Mucosa of descending colon (tissue), 3 donors: ENCODE data around the gene KIAA1755. TPM values are rescaled to one million over a fixed set of nuclear protein-coding genes. Genes with fewer than 3 reads are reported as not detected.

Experiments used
- ATAC-seq: fragments of 200-7000 bp; cut with Tn5 transposase; one replicate; pipeline ENCODE4 v1.9.1; 2020; ENCODE audit warnings: mild to moderate bottlenecking, moderate library complexity
- DNase-seq, 3 donors: peaks; one replicate each; pipeline ENCODE4 v3.0.0-alpha.2; 2020
- H3K36me3 ChIP-seq: fragments of 200-600 bp; one replicate; pipeline ENCODE4 v1.8.0; 2021; ENCODE audit warnings: low read depth, mild to moderate bottlenecking
- H3K4me1 ChIP-seq: fragments of 200-600 bp; one replicate; pipeline ENCODE4 v1.8.0; 2021; ENCODE audit warnings: low read depth, mild to moderate bottlenecking
- H3K4me3 ChIP-seq: fragments of 200-600 bp; one replicate; pipeline ENCODE4 v1.8.0; 2021; ENCODE audit warnings: mild to moderate bottlenecking
- H3K9me3 ChIP-seq: fragments of 200-600 bp; one replicate; pipeline ENCODE4 v1.8.0; 2021; ENCODE audit warnings: mild to moderate bottlenecking
- intact Hi-C, 2 donors: fragments of 100-400 bp; cut with DNase I in 1 of 2; cut with micrococcal nuclease in 1 of 2; formaldehyde crosslinking; loops; one replicate each; pipeline versions ENCODE4 v1.11.0 to v1.11.1; 2022; cut with DNase I, micrococcal nuclease
- long read RNA-seq, 2 donors: library from polyadenylated mRNA; unstranded; transcript quantifications; one replicate each; pipeline ENCODE4 v2.0.0, GENCODE V29; 2019 to 2021
- total RNA-seq, 3 donors: library from RNA; stranded (reverse); fragmentation: NEBNext Ultra II Directional in 2 of 3; extraction: Animal tissue kit (Norgen Biotek cat#: 25700) in 2 of 3; gene quantifications; one replicate each; pipeline versions ENCODE4 v1.2.1 to v1.2.4, GENCODE V29; 2021 to 2023
- TF ChIP-seq, protein P1 (sequence below): fragments of 200-600 bp; IDR thresholded peaks from one replicate; pipeline ENCODE4 v1.8.0; 2022; ENCODE audit warnings: antibody characterized with exemption, mild to moderate bottlenecking
- donor health status: DM: no; HTN: no; CAD: no; lungs with moderate emphysema.
- donor health status: DM: no; HTN: no; CAD: no.
- donor health status: DM: no; HTN: yes; CAD: no.

Gene KIAA1755, protein sequence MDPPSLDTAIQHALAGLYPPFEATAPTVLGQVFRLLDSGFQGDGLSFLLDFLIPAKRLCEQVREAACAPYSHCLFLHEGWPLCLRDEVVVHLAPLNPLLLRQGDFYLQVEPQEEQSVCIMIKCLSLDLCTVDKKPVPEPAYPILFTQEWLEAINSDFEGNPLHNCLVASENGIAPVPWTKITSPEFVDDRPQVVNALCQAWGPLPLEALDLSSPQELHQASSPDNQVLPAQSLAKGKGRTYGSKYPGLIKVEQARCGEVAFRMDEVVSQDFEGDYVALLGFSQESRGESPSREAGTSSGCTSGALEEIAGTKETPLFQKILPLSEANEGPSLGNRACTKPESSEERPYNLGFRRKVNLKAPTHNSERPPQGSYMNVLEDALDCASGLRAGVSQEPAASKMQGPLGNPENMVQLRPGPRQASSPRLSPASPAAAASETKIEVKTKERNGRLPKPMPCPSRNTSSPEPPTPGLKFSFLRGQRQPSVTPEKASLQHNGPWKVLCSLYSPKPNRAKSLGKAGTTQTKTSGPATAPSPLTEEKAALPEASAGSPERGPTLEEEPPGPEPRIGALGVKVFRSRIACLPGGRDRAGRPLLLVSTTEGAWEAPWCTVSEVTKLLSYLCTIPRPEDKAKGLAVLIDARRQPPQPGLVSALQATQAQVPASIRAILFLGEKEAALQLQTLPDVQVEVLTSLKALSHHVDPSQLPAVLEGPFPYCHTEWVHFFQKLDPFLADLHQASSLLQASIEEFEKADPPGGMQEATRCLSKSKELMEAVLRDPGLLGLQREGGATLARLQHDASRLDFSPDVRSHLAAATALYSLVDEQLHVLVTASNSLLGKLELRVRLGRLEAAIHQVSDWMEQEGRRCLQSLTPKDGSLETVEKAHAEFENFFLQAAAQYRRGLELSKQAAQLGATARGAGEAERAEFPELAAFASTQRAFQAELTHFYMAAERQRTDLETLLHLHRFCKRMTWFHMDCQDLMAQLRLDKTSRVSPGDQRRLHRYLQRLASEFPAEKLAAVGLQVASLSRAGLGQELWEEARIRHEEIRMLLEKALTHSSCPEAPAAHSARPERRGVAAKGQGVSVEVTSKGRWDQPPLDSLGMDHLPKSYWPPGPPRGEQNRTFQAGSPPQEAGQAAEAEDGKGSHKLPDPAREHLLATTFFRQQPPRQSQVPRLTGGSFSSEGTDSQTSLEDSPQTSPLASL
- 10 to 100 TPM in 1 of 3 donors, 1 to 10 TPM in 2; 1.2 to 22.4 (median 3.4) TPM for total RNA-seq
- long read RNA-seq, donor 1, full-length matches to known transcripts = 1 of 24 reads
- long read RNA-seq, donor 1, partial matches to known transcripts = 11 of 24 reads
- long read RNA-seq, donor 1, other reads (novel, unspliced or antisense) = 12 of 24 reads
- long read RNA-seq, donor 2 = 0 reads

DNA sequence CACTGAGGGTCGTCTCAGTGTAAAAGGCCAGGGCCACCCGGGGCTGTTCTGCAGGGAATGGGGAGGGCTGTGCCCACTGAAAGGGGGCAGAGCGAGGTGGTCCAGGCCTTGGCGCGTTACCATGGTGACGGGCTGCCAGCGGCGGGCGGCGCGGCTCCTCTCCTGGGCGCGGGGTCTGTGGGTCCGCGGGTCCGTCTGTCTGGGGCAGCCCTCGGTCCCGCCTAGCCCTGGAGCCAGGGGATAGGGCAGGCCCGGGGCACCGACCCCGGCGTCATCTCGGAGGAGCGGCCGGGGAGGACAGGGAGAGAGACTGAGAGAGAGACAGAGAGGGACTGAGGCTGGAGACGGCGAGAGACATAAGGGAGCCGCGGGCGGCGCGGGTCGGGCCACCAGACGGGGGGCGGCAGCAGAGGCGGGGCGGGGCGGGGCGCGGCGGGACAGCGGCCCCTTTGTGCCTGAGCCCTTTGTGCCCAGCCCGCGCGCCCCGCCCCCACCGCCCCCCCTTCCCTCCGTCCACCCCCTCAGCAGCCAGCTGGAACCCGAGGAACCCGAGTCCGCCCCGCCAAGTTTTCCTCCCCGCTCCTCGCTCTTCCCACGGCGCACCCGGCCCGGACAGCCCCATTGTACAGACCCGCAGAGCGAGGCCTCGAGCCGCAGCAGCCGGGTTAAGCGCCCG, at the start of gene KIAA1755:
Gene KIAA1755 (minus strand): TSS at position 358 of the 676 bp plus-strand sequence. CDS start 235 bp downstream, at position 123.
- TF ChIP-seq, protein P1, sequence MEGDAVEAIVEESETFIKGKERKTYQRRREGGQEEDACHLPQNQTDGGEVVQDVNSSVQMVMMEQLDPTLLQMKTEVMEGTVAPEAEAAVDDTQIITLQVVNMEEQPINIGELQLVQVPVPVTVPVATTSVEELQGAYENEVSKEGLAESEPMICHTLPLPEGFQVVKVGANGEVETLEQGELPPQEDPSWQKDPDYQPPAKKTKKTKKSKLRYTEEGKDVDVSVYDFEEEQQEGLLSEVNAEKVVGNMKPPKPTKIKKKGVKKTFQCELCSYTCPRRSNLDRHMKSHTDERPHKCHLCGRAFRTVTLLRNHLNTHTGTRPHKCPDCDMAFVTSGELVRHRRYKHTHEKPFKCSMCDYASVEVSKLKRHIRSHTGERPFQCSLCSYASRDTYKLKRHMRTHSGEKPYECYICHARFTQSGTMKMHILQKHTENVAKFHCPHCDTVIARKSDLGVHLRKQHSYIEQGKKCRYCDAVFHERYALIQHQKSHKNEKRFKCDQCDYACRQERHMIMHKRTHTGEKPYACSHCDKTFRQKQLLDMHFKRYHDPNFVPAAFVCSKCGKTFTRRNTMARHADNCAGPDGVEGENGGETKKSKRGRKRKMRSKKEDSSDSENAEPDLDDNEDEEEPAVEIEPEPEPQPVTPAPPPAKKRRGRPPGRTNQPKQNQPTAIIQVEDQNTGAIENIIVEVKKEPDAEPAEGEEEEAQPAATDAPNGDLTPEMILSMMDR = no peak
- Histone ChIP-seq H3K36me3 (no peaks in the 10 kb centered on the region), H3K4me1 (no peaks in the 10 kb centered on the region), H3K9me3 (no peaks in the 10 kb centered on the region), H3K4me3 (no peak within 1 kb of the TSS)
- intact Hi-C loops = no loop called here
- ATAC-seq (no peak), DNase-seq (no peak)

DNA sequence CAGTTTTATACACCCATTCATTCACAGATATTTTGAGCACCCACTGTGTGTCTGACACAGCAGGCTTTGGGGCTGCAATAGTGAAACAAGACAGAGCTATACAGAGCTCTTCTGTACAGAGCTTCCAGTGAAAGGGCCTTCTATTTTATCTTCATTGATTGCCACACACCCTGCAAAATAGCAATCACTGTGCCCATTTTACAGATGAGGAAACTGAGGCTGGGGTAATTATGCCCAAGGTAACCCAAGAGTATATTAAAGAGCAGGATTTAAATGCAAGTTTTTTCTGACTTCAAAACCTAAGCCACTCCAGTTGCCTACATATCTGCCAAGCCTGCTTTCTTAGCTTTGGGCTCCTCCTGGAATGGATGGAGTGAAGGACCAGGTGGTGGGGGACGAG, 47.9 kb upstream of the KIAA1755 start:
- no peaks in the 10 kb centered on the region for H3K4me1 ChIP-seq
- intact Hi-C loops = no loop called here
- ATAC-seq = no peak

DNA sequence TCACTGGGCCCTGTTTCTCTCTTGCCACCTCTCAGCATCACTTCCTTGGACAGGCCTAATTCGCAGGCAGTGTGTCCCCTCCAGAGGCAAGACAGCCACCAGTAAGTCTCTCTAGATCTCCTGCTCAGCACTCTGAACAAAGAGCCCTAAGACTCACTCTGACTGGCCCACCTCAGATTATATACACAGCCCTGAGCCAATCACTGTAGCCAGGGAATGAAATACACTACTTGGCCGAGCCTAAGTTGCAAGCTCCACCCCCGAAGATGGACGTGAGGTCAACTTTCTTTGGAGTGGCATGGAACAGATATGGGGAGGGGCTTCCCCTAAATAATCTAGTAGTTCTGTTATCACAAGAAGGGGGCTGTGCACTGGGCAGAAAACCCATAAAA, 47.5 kb upstream of the KIAA1755 start:
- H3K36me3 ChIP-seq = no peaks in the 10 kb centered on the region
- no peak for DNase-seq
- no peaks in the 10 kb centered on the region for H3K4me1 ChIP-seq
- H3K4me3 ChIP-seq = no peak overlapping the region
- TF ChIP-seq, protein P1 = no peak
- ATAC-seq = no peak
- intact Hi-C loops = no loop called here
- H3K9me3 ChIP-seq = no peaks in the 10 kb centered on the region

More for the DNA sequence above, 47.9 kb upstream of the KIAA1755 start:
- H3K4me3 ChIP-seq = no peak overlapping the region
- TF ChIP-seq, protein P1 = no peak
- H3K9me3 ChIP-seq = no peaks in the 10 kb centered on the region
- DNase-seq = no peak
- H3K36me3 ChIP-seq = no peaks in the 10 kb centered on the region

DNA sequence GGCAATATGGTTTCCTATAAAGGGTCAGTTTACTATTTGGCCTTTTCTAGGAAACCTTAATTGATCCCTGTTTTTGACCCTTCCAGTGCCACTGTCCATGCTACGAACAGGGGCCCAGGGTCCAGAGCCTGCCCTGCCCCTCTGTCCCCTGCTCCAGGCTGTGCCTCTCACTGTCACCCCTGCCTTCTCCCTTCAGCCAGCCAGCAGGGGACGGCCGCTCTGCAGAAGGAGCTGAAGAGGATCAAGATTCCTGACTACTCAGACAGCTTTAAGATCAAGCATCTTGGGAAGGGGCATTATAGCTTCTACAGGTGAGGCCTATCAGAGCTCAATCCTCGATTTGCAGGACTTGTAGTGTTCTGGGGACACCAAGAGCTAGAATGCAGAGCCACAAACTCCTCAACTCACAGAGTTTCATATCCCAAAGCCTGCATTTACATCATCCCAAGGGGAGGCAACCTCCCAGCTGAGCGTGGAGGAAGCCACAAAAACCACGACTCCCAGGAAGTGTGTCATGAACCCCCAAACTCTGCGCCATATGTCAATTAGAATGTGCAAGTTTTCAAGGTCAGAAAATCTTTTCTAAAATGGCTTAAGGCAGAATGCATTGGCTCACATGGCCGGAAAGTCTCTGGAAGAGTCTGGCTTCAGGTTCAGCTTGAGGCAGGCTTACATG, 47.0 kb upstream of the KIAA1755 start:
- TF ChIP-seq, protein P1 = no peak
- H3K4me1 ChIP-seq = no peaks in the 10 kb centered on the region
- intact Hi-C loops = no loop called here
- DNase-seq = no peak
- no peaks in the 10 kb centered on the region for H3K36me3 ChIP-seq
- H3K9me3 ChIP-seq = no peaks in the 10 kb centered on the region
- ATAC-seq = no peak
- no peak overlapping the region for H3K4me3 ChIP-seq
